GM21367 (cell line): Measurements from ENCODE around the gene FOSL1.

Source experiments
- ATAC-seq: cut with Tn5 transposase; IDR thresholded peaks from one replicate; pipeline ENCODE4 v1.9.1; 2021; ENCODE audit not compliant: unreplicated experiment

FOSL1 gene

DNA sequence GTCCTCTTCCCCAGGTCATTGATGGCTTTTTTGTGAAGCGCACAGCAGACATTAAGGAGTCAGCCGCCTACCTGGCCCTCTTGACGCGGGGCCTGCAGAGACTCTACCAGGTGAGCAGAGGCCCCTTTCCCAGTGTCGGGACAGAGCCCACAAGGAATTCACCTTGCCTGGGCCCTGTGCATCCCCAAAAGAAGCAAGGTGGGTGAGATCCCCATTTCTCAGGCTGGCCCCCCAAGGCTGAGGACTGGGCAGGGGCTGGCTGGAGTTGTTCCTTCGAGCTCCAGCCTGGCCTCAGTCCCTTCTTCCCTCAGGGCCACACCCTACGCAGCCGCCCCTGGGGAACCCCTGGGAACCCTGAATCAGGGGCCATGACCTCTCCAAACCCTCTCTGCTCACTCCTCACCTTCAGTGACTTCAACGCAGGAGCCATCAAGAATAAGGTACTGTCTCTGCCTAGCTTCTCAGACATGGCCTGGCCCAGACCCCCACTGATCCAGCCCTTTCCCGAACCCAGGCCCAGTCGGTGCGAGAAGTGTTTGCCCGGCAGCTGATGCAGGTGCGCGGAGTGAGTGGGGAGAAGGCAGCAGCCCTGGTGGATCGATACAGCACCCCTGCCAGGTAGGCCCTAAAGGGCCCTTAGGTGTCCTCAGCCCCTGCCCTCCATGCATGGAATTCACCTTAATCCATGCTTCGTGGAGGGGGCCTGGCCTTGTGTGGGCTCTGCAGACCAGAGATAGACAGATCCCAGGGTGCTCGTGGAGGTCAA lies 35.3 kb downstream of the FOSL1 start:
- no peak for ATAC-seq

DNA sequence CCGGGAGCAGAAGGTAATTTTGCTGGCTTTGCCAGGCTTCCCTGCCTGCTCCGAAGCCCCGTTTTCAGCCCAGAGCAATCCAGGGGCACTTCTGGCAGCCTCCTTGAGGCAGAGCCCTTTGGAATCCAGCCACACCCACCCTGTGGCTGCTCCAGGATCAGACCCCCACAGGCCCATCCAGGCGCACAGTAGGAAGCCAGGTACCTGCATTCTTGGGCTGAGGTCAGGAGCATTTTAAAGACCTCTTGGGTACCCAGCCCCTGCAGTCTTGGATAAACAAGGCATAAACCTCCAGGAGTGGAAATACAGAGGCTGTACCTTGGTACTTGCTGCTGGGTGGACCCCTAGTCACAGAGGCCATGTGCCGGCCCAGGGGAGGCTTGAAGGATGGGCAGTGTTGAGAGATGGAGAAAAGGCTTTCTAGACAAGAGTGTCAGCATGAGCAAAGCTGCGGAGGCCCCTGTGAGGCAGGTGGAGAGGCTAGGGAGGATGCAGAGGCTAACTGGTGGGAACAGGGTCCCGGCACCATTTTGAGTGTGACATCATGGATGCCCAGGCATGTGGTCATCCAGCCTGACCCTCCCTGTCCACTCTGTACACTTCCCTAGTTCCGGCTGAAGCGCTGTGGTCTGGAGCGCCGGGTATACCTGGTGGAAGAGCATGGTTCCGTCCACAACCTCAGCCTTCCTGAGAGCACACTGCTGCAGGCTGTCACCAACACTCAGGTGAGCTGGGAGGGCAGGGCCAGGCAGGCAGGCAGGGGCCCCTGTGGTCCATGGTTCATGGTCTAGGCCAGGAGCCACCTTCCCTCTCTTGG lies 36.1 kb downstream of the FOSL1 start:
- no peak for ATAC-seq

DNA sequence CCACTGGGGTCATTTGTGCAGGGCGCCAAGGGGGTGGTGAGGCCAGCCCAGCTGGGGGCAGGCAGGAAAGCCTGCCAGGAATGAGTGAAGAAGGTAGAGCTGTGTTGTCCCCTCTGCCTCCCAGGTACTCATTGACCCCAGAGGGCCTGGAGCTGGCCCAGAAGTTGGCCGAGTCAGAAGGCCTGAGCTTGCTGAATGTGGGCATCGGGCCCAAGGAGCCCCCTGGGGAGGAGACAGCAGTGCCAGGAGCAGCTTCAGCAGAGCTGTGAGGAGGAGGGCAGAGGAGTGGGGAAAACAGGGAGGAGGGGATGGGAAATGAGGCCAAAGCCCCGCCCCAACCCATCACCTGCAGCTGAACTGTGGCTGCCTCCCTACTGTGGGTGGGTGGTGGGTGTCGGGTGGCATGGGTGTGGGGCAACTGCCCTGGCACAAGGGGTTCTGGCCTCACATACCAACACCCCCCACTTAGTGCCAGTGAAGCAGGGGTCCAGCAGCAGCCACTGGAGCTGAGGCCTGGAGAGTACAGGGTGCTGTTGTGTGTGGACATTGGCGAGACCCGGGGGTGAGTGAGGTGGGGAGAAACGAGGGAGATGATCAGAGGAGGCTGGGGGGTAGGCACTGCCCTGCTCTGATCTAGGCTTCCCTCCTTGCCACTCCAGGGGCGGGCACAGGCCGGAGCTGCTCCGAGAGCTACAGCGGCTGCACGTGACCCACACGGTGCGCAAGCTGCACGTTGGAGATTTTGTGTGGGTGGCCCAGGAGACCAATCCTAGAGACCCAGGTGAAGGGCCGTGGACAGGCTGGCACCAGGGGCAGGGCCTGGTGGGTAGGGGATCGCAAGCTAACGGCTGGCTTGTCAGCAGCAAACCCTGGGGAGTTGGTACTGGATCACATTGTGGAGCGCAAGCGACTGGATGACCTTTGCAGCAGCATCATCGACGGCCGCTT lies 37.0 kb downstream of the FOSL1 start:
- no peak for ATAC-seq

DNA sequence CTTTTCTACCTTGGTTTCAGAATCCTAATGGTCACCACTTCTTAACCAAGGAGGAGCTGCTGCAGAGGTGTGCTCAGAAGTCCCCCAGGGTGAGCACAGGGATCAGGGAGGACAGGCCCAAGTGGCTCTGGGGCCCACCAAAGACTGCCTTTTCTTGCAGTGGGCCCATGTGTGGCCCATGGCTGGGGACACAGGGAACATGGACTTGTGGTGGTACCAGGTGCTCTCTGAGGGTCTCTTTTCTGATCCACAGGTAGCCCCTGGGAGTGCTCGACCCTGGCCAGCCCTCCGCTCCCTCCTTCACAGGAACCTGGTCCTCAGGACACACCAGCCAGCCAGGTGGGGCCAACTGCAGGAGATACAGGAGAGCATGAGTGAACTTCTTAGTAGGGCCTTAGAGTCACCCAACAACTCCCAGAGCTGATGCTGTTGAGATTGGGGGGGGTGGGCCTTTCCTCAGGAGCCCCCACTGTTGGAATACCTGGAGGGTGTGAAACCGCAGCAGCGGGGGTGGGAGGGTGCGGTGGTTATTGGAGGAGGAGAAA lies 37.9 kb downstream of the FOSL1 start:
- no peak for ATAC-seq

DNA sequence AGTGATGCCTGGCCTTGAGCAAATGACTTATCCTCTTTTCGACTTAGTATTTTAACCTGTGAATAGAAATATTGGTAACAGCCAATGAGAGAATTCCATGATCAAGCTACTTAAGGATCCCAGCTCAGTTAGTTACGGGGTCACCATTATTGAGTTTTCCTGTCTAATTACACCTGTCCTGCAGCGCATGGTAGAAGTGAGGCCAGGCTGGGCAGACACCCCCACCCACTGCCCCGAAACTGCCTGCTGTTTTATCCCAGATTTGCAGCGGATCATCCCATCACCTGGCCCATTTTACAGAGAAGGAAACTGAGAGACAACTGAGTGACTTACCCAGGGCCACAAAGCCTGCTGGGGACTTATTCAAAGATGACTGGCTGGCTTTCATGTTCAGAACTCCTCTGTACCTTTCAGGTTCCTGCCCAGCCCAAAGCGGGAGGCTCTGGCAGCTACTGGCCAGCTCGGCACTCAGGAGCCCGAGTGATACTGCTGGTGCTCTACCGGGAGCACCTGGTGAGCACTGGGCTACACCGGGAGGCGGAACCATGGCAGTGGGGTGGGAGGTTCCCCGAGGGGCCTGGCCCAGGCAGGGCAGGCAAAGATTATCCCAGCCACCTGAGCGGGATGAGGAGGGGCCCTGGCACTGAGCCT lies 38.5 kb downstream of the FOSL1 start:
- ATAC-seq = no peak

DNA sequence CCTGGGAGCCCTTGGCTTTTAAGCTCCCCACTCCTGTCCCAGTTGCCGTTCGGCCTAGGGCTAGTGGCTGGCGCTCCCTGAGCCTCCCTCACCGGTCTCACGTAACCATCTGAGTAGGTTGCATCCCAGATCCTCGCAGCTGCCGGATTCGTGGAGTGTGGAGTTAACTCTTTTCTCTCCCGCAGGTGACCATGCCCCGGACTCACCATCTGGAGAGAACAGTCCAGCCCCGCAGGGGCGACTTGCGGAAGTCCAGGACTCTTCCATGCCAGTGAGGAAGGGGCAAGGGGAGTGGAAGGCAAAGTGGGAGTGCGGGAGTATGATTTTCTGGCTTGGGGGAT lies 39.1 kb downstream of the FOSL1 start:
- no peak for ATAC-seq

DNA sequence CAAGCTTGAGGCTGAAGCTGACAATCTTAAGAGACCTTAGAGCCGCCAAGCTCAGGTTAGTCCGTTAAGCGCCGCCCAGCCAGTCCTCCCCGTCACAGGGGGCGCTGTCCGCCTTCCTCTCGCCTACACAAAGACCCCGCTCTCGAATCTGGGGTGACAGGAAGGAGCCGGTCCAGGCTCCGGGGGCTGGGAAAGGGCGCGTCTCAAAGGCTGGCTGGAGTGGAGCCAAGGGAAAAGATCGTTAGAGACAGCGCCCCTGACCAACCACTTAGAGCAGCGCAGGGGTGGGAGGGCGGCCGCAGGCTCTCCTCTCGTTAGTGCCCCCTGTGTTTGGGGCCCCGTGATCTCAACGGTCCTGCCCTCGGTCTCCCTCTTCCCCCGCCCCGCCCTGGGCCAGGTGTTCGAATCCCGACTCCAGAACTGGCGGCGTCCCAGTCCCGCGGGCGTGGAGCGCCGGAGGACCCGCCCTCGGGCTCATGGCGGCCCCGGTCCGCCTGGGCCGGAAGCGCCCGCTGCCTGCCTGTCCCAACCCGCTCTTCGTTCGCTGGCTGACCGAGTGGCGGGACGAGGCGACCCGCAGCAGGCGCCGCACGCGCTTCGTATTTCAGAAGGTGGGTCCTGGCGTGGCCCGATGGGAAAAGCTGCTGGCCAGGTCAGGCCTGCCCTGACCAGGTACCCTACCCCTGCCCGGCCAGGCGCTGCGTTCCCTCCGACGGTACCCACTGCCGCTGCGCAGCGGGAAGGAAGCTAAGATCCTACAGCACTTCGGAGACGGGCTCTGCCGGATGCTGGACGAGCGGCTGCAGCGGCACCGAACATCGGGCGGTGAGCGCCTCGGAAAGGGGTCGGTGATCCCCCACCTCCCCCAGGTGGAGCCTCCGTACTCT lies 39.7 kb downstream of the FOSL1 start, which contains the start of gene MUS81:
TSS of gene MUS81 (plus strand) at position 156 of the 887 bp plus-strand sequence. CDS start at position 477, 321 bp downstream.
- no peak for ATAC-seq

DNA sequence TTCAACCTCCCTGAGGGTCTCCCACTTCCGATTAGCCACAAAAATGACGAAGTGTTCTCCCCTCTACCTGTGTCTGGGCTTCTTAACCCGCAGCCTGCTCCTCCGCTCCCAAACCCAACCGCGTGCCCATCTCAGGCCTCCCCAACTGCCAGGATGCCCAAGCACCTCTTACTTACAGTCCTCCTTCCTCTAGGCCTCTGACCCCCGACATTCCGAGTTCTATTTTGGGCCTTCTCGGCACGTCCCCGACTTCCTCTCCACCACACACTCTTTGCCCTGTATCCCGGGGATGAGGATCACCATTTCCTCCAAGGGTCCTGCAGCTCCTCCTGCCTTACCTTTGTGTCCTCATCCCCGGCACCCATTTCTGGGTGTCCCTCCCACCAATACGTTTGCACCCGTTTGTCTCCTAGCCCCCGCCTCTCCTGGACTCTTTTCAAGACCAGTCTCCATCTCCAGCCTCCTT lies 40.3 kb downstream of the FOSL1 start:
- no peak for ATAC-seq

DNA sequence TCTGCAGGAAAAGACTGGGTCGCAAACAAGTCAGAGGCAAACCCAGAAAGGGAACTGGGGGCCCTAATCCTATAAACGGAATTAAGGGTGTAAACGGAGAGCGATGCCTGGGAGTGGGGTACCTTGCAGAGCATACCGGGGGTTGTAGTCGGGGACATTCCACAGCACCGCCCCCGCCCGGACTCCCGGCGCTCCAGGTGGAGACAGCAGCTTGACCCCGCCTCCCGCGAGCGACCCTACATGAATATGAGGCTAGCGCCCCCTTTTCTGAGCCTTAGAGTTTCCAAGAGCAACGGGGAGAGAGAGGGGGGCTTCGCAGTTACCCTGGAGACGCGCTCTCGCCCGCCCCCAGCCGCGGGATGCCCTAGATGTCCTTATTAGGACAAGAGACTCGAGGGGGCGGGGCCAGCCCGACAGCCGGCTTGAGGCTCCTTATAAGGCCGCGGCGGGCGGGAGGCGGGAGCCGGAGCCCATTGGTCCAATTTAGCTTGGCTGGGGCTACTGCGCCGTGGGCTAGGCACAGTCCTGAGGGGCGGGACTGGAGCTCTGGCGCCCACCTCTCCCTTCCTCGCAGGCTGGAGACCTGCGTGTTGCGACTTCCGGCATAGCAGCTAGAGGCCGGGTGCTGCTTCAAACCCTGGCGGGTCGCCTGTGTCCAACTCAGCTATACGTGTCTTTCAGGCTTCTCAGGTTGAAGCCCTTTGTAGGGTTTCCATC lies 40.9 kb downstream of the FOSL1 start:
- ATAC-seq = peak; percentile 38

DNA sequence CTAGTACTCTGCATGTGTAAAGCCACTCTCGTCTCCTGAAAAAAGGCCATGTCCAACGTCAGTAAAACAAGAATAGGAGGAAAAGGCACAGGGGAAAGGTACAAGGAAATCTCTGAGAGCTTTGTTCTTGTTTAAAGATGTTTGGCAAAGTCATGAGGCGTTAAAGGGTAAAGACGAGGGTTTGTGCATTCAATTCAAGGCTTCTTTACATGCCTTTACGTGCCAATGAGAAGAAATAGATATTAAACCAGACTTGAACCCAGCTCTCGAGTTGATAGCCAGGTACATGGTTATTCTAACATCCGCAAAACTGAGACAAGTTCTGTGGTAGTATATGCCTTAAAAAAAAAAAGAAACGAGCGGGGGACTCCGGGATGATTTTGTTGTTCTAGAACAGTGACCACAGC lies 41.5 kb downstream of the FOSL1 start:
- no peak for ATAC-seq

DNA sequence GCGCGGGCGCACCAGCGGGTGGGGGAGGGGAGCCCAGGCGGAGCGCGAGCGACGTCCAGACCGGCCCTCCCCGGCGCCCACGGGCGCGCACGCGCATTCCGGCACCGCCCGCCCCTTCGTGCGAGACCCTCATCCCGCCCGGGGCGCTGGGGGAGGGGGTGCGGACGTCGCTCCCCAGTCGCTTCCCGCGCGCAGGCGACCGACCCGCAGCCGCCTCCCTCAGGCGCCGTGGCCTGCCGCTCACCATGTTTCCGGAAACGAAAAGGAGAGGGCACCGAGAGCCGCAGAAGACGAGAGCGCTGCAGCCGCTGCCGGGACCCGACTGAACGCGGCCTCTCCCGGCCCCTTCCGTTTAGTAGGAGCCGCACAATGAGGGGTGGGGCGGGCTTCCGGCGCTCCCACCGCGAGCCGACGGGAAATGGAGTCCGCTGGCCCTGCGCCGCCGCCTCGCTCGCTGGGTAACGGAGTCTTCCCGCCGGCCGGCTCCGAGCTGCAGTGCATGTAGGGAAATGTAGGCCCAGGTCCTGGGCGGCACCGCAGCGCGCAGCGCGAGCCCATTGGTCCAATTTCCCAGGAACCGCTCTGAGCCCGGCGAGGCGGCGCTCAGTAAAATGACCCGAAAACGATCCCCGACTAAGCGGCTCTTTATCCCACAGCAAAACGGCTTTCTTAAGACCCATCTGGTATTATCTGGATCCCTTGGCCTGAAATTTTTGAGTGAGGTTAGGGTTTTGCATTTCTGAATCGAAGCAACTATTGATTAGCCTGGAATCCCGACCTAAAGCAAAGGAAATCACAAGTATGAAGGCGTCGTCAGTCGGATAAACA lies 42.1 kb downstream of the FOSL1 start, which contains the start of gene CFL1:
TSS of gene CFL1 (minus strand) at position 328 of the 828 bp plus-strand sequence. CDS start at position 247, 81 bp downstream.
- peak; percentile 36 for ATAC-seq

DNA sequence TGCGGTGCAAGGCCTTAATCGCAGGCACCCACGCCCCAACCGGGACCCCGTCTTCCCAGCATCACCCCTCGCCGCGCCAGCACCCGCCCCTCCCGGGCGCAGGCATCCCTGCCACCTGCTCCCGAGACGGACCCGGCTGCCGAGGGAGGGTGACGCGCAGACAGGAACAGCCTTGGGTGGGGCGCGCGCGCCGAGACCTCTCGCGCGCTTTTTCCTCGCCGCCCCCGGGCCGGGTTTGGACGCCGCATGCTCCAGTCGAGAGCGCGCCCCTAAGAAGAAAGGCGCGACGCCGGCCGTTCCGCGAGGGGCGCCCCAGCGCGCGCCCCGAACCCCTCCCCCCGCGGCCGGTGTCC lies 42.7 kb downstream of the FOSL1 start:
- ATAC-seq = peak; percentile 3

DNA sequence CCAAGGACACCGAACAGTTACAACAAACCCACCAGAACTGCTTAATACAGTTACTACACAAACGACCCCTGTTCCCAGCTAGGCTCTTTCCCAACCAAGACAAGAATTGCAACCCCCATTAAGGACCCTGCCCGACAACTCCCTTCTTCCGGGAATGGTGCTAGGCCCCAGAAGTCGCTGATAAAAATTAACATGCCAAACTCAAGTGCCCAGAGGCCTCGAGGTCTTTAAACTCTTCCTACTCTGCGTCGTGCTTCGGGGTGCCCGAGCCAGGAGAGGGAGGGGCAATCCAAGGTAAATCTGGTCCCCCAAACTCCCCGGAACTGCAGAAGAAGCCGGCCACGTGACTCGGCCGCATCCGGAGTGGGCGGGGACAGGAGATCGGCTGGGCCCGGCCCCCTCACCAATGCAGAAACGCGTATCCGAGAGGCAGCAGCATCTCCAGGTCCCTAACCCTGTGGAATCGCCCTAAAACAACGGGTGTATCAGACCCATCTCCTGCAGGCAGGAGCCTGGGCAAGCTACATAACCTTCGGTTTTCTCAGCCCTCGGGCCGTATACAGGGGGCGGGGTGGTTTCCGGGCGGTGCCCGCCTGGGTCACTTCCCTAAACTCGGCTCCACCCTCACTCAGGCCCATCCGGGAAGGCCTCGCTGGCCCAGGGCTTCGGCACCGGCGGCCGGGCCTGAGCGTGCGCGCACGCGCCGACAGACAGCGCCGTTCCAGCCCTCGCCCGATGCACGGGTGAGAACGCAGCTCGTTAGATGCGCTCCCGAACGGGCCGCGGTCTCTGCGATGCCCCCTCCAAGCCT lies 43.3 kb downstream of the FOSL1 start:
- no peak for ATAC-seq

DNA sequence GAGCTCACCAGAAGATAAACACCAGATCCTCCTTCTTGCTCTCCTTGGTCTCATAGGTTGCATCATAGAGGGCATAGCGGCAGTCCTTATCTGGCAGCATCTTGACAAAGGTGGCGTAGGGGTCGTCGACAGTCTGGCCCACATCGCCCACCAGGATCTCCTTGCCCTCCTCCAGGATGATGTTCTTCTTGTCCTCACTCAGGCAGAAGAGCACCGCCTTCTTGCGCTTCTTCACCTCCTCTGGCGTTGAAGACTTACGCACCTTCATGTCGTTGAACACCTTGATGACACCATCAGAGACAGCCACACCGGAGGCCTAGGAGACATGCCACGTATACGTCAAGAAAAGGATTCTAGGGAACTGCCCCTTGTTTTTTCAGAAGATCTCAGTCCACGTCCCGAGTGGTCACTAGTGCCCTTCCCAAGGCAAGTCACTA lies 44.2 kb downstream of the FOSL1 start:
- ATAC-seq = no peak

DNA sequence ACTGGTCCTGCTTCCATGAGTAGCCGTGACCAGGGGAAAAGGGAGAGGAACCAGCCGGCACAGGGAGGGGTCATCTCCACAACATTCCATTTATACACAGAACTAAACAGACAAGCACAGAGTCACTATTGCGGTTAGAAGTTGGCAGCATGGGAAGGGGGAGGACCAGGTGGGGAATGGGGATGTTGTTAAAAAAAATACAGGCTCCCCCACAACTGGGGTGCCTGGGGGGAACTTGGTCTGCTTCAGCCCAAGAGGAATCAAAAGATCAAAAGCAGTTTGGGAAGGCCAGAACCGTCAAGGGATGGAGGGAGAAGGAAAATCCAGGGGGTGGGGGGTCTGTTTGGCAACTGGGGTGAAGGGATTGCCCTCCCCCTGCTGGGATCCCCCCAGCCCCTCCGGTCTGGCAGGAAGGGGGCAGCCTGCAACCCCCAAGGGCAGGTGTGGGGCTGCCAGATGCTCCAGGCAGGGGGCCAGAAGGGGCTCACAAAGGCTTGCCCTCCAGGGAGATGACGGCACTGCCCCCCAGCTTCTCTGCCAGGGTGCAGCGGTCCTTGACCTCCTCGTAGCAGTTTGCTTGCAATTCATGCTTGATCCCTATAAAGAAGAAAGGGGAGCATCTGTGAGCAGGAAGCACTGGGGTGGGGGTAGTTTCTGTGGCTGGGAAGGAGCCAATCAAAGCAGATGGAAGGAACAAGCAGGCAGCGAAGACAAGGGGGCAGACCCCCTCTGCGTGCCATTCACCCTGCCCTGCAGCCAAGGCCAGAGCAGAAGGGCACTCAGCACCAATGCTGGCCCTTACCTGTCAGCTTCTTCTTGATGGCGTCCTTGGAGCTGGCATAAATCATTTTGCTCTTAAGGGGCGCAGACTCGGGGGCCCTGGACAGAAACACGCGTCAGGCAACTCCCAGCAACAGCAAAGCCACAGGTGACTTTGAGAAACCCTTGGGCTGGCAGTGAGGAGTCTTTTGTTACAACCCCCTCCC lies 45.0 kb downstream of the FOSL1 start:
- ATAC-seq = no peak

DNA sequence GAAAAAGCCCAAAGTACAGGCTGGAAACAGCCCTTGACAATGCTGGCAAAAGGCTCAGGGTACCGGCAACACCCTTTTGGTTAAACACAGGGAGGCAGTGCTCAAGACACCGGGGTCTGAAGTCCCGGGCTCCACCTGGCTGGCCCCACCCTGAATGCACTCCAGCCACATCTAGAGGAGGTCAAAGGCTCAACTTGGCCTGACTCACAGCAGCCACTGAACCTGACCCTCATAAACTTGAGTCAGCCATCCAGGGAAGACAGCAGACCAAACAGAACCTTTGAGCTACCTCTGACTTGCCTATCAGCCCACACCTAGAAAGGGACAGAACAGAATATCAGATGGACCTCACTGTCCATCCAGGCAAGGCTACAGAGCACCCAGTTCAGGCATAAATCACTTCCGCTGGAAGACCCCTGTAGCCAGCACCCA lies 46.0 kb downstream of the FOSL1 start:
- no peak for ATAC-seq
